ENCODE results near the gene OLFM1.

OLFM1 gene

DNA sequence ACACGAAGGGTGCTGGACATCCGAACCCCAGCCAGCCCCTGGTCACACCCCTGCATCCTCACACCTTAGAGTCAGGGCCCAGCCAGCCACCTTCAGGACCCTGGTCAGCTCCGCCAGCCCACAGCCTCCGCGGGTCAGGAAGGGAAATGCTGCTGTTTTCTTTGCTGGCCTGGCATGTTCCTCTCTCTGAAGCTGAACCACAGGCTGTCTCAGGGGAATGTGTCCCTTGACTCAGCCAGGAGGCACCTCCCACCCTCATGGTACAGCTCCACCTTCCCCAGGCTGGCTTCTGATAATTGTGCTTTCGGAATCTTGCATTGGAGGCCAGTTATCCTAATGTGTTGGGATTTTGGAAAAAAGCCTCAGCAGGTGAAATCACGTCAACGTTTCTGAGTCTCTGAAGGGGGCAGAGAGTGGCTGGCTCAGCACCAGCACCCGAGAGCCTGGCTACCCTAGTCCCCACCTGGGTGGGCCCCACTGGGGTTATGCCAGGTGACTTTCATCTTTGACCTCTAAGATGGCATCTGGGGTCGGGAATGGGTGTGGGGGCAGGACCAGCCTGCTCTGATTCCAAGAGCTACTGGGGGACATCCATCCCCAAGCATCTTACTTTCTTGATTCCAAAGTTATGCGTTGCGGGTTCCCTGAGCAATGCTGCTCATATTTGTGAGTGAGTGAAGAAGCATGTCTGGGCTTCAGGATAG is 9.8 kb upstream of the OLFM1 start:
- DNase-seq: no peak

DNA sequence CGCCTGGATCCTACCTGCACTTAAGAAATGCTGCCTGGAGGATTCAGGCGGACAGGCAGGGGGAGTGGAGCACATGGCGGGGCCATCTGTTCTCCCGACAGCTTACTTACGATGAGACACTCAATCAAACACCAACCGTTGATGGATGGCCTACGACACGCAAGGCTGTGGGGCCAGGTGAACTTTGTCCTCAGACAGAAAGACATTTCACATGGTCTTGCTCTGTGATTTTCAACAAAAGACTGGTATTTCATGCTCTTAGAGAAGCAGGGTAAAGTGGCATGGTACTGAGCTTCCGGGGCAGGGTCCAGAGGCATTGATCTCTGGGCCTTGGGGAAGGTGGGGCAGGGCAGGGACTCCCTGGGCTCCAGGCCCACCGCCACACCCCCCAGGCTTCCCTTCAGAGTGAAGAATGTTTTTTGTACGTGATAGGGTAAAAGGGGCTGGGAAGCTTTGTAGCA is 9.1 kb upstream of the OLFM1 start:
- DNase-seq: no peak

DNA sequence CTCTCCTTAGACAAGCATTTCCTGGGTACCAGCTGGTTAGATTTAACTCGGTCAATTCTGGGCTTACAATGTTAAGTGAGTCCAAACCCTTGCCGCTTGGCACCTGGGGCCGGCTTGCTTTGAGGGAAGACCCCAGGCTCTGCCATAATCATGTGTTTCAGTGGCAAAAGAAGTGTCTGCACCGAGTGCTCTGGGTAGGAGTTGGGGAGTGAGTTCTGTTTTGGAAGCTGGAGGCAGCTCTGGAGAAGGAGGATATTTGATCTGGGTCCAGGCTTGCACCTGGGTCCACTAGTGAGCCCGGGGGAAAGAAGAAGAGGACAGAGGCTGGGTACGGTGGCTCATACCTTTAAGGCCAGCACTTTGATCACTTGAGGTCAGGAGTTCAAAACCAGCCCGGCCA is 8.4 kb upstream of the OLFM1 start:
- no peak for DNase-seq

DNA sequence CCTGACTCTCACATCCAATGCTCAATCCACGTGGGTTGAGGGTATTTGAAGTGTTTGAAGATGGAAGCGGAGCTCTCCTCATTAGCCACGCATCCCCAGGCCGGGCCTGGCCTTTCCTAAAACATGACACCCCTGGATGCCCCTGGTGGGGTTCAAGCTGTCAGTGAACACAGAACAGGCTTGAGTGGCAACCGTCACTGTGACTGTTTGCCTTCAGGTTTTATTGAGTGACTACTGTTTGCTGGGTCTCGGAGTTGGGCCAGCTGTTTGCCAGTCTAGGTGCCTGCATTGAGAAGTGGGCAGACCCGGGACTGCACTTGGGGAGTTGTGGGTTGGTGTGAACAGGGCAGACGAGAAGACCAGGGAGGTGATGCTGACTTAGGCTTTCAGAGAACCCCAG is 7.8 kb upstream of the OLFM1 start:
- DNase-seq: no peak

DNA sequence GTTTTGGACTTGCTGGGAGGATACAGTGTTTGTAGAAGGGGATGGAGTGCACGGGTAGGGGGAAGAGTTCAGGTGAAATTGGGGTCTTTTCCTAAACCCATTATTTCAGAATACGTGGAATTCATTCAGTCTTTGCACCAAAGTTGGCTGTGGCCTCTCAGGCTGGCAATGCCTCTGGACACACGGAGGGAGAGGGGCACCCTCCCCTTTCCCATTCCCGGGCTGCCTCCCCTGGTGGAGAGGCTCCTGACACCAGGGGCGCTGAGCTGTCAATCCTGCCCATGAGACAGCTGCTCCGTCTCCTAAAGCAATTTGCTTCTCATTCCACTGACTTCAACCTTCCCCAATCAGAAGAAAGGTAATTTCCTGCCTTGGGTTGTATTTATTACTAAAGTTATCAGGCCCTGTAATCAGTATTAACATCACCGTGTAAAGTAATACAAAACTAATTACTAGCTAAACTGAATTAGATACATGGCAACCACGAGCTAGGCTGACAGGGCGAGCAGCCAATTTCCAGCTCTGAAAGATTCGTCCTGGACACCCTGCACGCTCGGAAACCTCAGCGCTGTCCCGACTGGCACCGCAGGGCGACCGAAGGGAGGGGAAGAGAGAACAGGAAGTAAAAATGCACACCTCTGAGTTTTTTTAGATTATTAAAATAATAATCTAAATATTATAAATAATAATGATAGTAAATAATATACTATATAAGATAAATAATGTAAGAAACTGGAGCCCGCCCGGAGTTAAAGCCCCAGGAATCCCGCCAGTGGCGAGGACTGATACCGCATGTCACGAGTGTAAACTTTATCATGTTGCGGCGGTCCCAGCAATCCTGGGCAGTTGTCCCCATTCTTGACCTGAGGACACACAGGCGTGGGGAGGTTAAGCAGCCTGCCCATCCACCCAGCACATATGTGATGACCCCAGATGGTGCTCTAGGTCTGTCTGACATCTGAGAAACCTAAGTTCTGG is 6.9 kb upstream of the OLFM1 start:
- no peak for DNase-seq

DNA sequence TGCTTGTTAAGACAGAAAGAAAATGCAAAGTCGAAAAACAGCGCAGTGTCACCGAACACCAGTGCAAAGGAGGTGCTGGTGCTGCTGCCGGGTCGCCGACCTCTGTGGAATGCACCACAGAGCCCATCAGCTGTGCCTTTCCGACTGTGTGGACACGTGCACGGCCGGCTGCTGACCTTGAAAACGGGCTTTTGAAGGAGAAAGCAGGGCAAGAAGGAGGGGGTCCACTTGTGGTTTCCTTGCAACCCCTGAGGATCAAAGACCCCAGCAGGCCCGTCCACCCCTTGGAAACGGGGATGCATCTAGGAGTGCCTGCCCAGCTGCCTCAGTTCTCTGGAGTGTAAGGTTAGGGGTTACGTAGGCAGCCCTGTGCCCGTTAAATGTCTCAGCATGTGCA is 6.2 kb upstream of the OLFM1 start:
- no peak for DNase-seq

DNA sequence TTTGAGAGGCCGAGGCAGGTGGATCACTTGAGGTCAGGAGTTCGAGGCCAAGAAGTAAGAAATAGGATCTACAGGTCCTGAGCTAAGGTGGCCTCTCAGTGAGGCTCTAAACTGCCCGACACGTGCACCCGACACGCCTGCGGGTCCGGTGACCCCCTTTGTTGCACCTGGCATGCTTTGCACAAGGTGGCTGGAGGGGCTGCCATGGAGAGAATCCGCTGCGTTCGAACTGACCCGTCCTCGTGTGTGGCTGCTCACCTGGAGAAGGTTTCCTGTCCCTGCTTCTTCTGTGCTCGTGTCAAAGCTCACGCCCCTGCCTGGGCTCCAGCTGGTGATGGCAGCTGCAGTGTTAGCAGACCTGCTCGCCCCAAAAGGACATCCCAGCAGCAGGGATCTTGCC is 5.7 kb upstream of the OLFM1 start:
- DNase-seq: no peak

DNA sequence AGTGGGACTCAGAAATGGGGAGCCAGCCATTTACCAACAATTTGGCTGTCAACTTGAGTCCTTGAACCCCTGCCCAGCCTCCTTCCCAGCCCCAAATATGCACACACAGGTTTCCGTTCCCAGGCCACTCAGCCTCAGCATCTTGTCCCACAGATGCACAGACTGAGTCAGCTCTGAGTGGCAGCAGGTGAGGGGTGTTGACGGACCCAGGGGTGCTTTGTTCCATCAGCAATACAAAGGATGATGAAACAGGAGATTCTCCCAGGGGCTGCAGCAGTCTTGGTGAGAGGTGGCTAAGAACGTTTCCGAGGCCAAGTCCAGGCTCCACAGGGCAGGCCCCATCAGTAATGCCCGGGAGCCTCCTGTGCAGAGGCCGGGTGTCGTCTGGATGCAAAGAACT is 4.9 kb upstream of the OLFM1 start:
- no peak for DNase-seq

DNA sequence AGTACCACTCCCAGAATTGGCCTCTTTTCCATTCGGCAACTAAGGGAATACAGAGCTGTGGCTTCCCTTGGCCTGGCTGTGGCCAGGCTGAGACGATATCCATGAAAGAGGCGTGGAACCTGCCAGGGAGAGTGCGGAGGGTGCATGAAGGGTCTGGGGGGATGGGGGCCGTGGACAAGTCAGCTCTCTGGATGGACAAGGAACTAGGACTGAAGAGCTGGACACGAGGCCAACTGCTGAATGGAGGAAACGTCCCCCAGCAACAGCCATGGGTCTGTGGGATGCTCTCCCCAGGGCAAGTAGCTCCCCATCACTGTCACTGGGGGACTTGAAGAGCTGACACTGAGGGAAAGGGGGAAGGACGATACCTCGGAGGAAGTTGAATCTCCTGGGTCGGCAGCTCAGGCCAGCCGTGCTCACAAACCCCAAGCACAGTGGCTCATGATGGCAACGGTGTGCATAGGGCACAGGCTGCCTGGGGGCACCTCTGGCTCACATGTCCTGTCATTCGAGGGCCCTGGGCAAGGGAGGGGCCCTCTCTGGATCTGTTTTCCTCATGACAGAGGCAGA is 4.1 kb upstream of the OLFM1 start:
- no peak for DNase-seq

DNA sequence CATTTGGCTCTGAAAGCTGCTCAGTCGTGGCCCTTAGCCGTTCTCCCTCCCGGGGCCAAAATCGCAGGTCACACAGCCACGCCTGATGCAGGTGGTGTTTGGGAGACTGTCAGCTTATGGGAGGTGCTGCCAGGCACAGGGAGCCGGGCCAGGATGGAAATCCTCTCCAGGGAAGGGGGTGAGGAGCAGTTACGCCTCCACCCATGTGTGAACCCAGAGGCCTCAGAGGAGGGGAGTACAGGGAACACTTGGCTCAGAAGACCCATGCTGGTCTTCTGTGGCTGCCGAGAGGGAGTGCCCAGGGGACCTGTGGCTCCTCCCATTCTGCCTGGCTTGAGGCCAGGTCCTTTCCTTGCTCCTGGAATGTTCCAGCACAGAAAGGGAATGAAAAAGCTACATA is 3.6 kb upstream of the OLFM1 start:
- no peak for DNase-seq

DNA sequence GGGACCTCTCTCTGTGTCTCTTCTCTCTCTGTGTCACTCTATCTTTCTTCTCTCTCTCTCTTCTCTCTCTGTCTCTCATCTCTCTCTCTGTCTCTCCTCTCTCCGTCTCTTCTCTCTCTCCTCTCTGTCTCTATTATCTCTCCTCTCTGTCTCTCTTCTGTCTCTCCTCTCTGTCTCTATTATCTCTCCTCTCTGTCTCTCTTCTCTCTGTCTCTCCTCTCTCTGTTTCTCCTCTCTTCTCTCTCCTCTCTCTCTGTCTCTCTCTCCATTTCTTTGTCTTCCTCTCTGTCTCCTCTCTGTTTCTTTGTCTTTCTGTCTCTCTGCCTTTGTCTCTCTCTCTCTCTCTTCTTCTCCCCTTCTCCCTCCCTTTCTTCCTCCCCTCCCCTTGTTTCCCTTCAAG is 3.2 kb upstream of the OLFM1 start:
- no peak for DNase-seq

DNA sequence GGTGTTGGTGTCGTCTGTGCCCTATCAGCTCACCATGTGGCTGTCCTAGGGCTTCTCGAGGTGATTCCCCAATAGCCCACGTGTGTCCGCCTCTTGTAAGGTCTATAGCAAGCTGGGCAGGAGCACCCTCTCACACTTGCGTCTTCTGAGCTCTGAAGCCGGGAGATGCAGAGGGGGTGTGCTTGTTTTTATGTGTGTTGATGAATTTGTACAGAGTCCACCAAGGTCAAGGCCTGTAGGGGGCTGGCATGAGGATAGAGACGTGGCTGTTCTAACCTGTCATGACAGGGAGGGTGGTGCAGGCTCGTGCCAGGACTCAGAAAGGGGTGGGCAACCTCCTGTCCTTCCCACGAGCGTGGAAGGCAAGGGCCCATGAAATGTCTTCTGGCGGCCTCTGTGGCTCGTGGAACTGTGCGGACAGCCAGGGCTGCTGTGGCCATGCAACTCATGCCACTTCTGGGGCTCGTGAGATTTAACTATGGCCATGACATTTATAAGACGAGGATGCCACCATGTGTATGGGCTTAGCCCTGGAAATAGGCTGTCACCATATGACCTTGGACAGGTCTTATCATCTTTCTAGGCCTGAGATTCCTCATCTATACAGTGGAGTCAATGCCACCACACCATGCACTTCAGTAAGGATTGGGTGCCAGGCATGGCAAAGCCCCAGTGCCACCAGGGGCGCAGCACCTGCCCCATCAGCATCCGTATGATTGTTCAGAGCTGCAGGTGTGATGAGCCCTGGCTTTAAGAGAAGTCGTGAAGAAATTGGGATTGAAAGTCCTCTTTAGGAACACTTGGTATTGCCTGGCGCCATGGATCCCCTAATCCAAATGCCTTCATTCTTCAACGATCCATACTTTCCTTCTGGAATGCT is 2.3 kb upstream of the OLFM1 start:
- DNase-seq: no peak

DNA sequence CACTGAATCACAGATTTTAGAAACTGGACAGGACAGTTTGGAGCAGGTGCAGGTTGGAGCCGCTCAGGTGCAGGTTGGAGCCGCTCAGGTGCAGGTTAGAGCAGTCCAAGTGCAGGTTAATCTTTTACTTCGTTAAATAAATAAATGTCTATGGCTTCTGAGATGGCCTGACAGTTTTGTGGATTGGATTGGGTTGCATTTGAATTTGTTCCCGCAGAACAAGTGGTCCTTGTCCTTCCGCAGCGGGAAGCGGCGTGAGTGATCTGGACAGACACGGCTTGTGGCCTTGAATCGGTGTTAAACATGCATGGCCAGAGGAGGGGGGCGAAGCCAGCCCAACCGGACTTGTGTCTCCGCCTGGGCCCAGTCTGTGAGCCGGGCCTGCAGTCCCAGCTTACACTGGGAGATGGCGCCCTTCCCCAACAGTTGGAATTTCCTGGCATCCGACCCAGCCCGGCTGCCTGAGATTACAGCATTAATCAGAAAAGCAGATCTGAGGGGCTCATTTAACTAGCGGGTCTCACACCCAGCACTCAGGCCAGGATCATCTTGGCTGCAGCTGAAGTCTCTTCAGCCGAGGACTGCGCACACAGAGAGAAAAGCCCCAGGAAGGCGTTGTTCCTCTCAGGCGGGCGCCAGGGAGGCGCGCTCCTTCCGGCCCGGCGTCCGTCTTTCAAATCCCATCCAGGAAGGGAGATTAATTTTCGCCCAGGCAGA is 1.5 kb upstream of the OLFM1 start:
- peak; percentile 59 for DNase-seq

DNA sequence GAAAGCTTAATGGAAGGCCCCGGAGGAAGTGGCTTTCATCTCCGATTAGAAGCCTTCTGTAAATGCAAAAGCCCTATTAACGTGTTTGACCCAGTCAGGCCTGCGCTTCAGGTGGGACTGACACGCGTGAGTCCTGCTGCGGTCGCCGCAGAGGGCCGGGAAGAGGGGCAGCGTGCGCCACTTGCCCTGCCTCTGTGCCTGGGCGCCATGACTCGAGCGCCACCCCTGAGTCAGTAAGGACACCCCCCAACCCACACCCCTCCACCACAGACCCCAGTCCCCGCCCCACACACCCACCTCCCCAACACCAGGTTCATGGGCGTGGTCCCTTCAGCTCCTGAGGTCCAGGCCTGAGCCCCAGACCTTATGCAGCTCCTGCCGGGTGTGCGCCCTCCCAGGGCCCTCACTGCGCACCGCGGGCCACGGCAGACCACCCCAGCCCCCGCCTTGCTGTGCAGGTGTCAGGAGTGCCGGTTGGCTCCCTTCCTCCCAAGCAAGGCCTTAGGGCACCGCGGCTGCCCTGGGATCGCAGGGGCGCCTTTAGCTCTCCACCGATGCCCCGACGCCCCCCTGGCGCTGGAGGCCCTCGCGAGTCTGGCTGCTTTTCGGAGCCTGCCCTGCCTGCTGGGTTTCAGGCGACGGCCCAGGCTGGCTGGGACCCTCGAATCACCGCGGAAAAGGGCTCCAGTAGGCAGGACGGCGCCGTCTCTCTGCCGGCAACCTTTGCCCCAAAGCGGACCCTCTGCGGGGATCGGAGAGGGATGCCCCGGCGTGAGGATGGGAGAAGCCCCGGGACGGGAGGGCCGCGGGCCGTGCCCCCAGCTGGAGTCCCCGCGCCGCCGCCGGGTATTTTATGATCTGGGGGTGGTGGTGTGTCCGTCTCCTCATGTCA is 625 bp upstream of the OLFM1 start:
- no peak for DNase-seq

DNA sequence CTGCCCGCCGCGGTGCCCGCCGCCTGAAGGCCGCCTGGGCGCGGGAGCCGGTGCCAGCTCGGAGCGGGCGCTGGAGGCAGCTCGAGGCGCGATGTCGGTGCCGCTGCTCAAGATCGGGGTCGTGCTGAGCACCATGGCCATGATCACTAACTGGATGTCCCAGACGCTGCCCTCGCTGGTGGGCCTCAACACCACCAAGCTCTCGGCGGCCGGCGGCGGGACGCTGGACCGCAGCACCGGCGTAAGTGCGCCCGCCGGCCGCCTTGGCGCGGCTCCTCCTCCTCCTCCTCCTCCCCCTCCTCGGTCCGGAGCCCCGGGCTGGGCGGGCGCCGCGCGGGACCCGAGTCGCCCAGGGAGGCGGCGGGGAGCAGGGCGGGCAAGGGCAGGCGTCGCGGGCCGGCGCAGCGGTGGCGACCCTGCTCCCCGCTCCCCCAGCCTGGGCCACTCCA is 455 bp downstream of the OLFM1 start:
- no peak for DNase-seq

DNA sequence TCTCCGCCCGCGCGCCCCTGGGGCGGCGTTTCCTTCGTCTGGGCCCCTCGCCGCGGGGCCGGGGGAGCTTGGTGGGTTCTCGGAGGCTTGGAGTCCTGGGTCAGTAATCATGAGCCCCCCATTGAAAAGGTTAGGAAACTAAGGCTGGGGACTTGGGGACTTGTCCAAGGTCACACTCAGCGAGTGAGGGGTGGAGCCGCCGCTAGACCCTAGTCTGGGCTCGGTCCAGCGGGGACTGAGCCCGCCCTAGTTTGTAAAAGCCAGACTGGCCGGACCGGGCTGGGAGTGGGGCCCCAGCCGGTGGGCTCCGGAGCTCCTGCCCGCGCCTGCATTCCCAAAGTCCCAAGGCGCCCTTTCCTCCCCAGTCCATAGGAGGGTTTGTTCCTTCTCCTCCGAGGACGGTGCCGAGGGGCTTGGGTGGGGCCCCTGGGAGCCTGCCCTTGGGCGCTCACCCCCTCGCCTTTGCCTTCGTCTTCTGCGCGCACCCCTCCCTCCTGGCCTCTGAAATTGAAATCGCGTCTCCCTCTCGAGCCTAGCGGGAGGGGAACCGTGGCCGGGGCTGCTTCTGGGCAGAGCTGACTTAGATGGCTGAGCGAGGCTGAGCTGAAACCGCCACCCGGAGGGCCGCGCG is 995 bp downstream of the OLFM1 start:
- DNase-seq: no peak

DNA sequence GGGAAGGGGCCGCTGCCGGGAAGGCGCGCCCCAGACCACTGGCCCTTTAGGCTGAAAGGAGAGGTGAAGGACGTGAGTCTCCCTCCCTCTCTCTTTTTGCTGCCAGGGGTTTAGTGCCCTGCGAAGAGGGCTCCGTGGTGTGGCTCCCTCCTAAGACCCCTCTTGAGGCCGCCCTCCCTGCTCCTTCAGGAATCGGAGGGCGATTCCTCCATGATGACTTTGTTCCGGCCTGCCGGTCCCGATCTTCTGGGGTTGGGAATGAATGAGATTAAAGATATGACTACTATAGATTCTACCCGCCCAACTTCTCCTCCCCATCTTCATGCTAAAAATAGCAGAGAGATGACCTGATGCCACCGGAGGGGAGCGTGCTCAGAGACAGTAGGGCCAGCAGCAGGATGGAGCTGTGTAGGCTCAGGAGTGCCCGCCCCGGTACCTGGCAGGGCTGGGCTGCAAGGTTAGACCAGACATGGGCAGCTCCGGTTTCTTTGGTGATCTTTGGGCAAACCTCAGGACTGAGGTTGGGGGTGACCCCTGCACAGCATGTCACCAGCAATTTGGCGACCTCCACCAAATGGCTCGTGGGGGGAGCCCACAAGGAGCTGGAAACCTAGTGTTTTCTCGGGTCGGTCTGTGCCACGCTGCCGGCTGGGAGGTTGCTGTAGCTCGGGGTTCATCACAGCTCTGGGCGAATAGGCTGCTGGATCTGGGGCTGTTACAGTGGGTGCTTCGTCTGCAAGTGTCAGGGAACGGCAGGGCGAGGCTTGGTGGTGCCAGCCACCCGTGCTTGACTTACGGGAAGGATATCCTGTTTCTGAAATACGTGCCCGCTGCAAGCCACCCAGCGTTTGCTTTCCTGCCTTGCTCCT is 1.7 kb downstream of the OLFM1 start:
- DNase-seq: no peak

DNA sequence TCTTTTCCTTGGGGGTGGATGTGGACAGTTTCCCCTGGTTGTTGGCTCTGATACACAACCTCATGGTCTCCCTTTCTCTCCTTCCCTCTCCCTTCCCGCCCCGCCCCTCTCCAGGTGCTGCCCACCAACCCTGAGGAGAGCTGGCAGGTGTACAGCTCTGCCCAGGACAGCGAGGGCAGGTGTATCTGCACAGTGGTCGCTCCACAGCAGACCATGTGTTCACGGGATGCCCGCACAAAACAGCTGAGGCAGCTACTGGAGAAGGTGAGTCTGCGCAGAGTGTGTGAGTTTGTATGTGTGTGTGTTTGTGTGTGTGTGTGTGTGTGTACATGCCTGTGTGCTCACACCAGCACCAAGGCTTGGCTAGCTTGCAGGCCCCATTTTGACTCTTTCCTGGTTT is 2.6 kb downstream of the OLFM1 start:
- DNase-seq: no peak

DNA sequence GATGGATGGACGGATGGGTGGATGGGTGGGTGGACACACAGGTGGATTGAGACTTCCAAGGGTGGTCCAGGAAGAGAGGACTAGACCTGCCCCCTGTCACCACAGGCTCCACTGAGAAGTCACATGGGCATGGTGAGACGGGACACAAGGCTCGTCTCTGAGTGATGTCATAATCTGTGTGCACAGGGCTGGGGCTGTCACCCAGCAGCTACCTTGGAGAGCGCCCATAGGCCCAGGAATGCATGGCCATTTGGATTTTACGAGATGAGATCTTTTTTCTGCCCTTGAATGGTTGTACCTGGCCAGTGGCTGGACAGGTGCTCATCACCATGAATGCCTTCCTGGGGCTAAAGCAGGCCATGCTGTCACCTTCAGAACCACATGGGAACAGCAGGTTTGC is 3.1 kb downstream of the OLFM1 start:
- no peak for DNase-seq

DNA sequence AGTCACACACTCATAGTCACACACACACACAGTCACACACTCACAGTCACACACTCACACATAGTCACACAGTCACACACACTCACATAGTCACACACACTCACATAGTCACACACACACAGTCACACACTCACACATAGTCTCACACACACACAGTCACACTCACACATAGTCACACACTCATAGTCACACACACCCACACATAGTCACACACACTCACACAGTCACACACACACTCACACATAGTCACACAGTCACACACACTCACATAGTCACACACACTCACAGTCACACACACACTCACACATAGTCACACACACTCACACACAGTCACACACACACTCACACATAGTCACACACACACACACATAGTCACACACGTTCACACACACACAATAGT is 4.1 kb downstream of the OLFM1 start:
- no peak for DNase-seq
